ENCODE results near the gene SH2D1A. TPM values are rescaled to one million over a fixed set of nuclear protein-coding genes. Genes with fewer than 3 reads are reported as not detected.
"Not testable (repeated sequence)": the region's sequence is repeated elsewhere in the genome, so short reads cannot be mapped to it uniquely, and the experiment has no call there.

SH2D1A gene
- total RNA-seq, 1 experiment from 2014 or later: not detected

GRCh38 chrX:124386401-124386800 lies 40.0 kb downstream of the SH2D1A start:
- no peak overlapping the region for H3K4me3 ChIP-seq
- H3K27me3 ChIP-seq: no peaks in the 10 kb centered on the region
- no peaks in the 10 kb centered on the region for H3K36me3 ChIP-seq
- DNase-seq: no peak
- H3K27ac ChIP-seq: no peak overlapping the region
- no peaks in the 10 kb centered on the region for H3K9me3 ChIP-seq (replicated peaks)
- H3K4me1 ChIP-seq: no peaks in the 10 kb centered on the region

GRCh38 chrX:124388562-124388961 lies 42.2 kb downstream of the SH2D1A start:
- DNase-seq: peak; percentile 48 to 81
- Histone ChIP-seq H3K4me1 (no peaks in the 10 kb centered on the region), H3K27ac (no peak overlapping the region), H3K9me3 (replicated peaks) (no peaks in the 10 kb centered on the region), H3K36me3 (no peaks in the 10 kb centered on the region), H3K27me3 (no peaks in the 10 kb centered on the region), H3K4me3 (no peak overlapping the region)

- Histone ChIP-seq H3K36me3 (no peaks in the 10 kb centered on the region), H3K4me3 (no peak overlapping the region), H3K27me3 (no peaks in the 10 kb centered on the region), H3K27ac (no peak overlapping the region), H3K4me1 (no peaks in the 10 kb centered on the region), H3K9me3 (replicated peaks) (no peaks in the 10 kb centered on the region)
- no peak for DNase-seq
These were observed 46.4 kb downstream of the SH2D1A start for GRCh38 chrX:124392794-124393193.

GRCh38 chrX:124393238-124393637 lies 46.9 kb downstream of the SH2D1A start:
- no peak overlapping the region for H3K4me3 ChIP-seq
- H3K27ac ChIP-seq: no peak overlapping the region
- DNase-seq: no peak
- H3K36me3 ChIP-seq: no peaks in the 10 kb centered on the region
- no peaks in the 10 kb centered on the region for H3K9me3 ChIP-seq (replicated peaks)
- H3K27me3 ChIP-seq: no peaks in the 10 kb centered on the region
- H3K4me1 ChIP-seq: no peaks in the 10 kb centered on the region

- DNase-seq: no peak
- Histone ChIP-seq H3K4me3 (no peak overlapping the region), H3K4me1 (no peaks in the 10 kb centered on the region), H3K27me3 (no peaks in the 10 kb centered on the region), H3K9me3 (replicated peaks) (no peaks in the 10 kb centered on the region), H3K36me3 (no peaks in the 10 kb centered on the region), H3K27ac (no peak overlapping the region)
These were observed 47.3 kb downstream of the SH2D1A start for GRCh38 chrX:124393659-124394058.

GRCh38 chrX:124395145-124395880 lies 49.0 kb downstream of the SH2D1A start:
- no peak overlapping the region for H3K27ac ChIP-seq
- H3K9me3 ChIP-seq (replicated peaks): no peaks in the 10 kb centered on the region
- no peaks in the 10 kb centered on the region for H3K36me3 ChIP-seq
- DNase-seq: no peak
- no peak overlapping the region for H3K4me3 ChIP-seq
- H3K4me1 ChIP-seq: no peaks in the 10 kb centered on the region
- no peaks in the 10 kb centered on the region for H3K27me3 ChIP-seq

GRCh38 chrX:124401696-124402095 lies 55.3 kb downstream of the SH2D1A start:
- H3K4me3 ChIP-seq: no peak overlapping the region
- H3K36me3 ChIP-seq: no peaks in the 10 kb centered on the region
- H3K27ac ChIP-seq: no peak overlapping the region
- no peak for DNase-seq
- no peaks in the 10 kb centered on the region for H3K4me1 ChIP-seq
- H3K9me3 ChIP-seq (replicated peaks): no peaks in the 10 kb centered on the region
- no peaks in the 10 kb centered on the region for H3K27me3 ChIP-seq

- Histone ChIP-seq H3K27ac (no peak overlapping the region), H3K4me1 (no peaks in the 10 kb centered on the region), H3K27me3 (no peaks in the 10 kb centered on the region), H3K9me3 (replicated peaks) (no peaks in the 10 kb centered on the region), H3K4me3 (no peak overlapping the region), H3K36me3 (no peaks in the 10 kb centered on the region)
- DNase-seq: no peak
These were observed 59.5 kb downstream of the SH2D1A start for GRCh38 chrX:124405868-124406267.

GRCh38 chrX:124406294-124407014 lies 60.1 kb downstream of the SH2D1A start:
- DNase-seq: peak; percentile 54 to 82

GRCh38 chrX:124407226-124407625 lies 60.9 kb downstream of the SH2D1A start:
- Histone ChIP-seq H3K9me3 (replicated peaks) (no peaks in the 10 kb centered on the region), H3K4me1 (no peaks in the 10 kb centered on the region), H3K36me3 (no peaks in the 10 kb centered on the region), H3K27ac (no peak overlapping the region), H3K27me3 (no peaks in the 10 kb centered on the region), H3K4me3 (no peak overlapping the region)
- DNase-seq: no peak

More at GRCh38 chrX:124406294-124407014, 60.1 kb downstream of the SH2D1A start:
- Histone ChIP-seq H3K36me3 (no peaks in the 10 kb centered on the region), H3K4me3 (no peak overlapping the region), H3K9me3 (replicated peaks) (no peaks in the 10 kb centered on the region), H3K27me3 (no peaks in the 10 kb centered on the region), H3K4me1 (no peaks in the 10 kb centered on the region), H3K27ac (no peak overlapping the region)

GRCh38 chrX:124408380-124408779 lies 62.0 kb downstream of the SH2D1A start:
- not testable (repeated sequence) for H3K27ac ChIP-seq; H3K4me1 ChIP-seq; H3K27me3 ChIP-seq; H3K36me3 ChIP-seq; H3K9me3 ChIP-seq (replicated peaks); H3K4me3 ChIP-seq; DNase-seq

- Histone ChIP-seq H3K27me3 (no peaks in the 10 kb centered on the region), H3K36me3 (no peaks in the 10 kb centered on the region), H3K4me1 (peaks cover 12% of the 10 kb centered on the region), H3K9me3 (replicated peaks) (no peaks in the 10 kb centered on the region), H3K27ac (no peak overlapping the region), H3K4me3 (no peak overlapping the region)
- no peak for DNase-seq
These were observed 66.9 kb downstream of the SH2D1A start for GRCh38 chrX:124413244-124413643.

GRCh38 chrX:124414281-124414680 lies 67.9 kb downstream of the SH2D1A start:
- Histone ChIP-seq H3K4me1 (peaks cover 12% of the 10 kb centered on the region), H3K27me3 (no peaks in the 10 kb centered on the region), H3K9me3 (replicated peaks) (no peaks in the 10 kb centered on the region), H3K4me3 (no peak overlapping the region), H3K27ac (no peak overlapping the region), H3K36me3 (no peaks in the 10 kb centered on the region)
- peak; percentile 82 to 89 for DNase-seq

- no peak overlapping the region for H3K4me3 ChIP-seq
- H3K27me3 ChIP-seq: no peaks in the 10 kb centered on the region
- H3K4me1 ChIP-seq: peaks cover 12% of the 10 kb centered on the region
- DNase-seq: peak in 1 of 2 experiments; percentile 6
- no peaks in the 10 kb centered on the region for H3K36me3 ChIP-seq
- H3K9me3 ChIP-seq (replicated peaks): no peaks in the 10 kb centered on the region
- no peak overlapping the region for H3K27ac ChIP-seq
These were observed 68.9 kb downstream of the SH2D1A start for GRCh38 chrX:124415115-124415800.

Measured in SJCRH30 (cell line).